WERI-Rb-1 (cell line): ENCODE measurements around the gene GLUL.

Experiments
- DNase-seq: peaks from one replicate; pipeline ENCODE4 v3.0.0-alpha.2; 2020
- H3K27ac ChIP-seq: fragments of 250-450 bp; sonication (Bioruptor Pico); 2 replicates; pipeline ENCODE4 v1.5.1; 2020; ENCODE audit warnings: mild to moderate bottlenecking, moderate library complexity
- H3K27me3 ChIP-seq: fragments of 250-450 bp; sonication (Bioruptor Pico); 2 replicates; pipeline ENCODE4 v1.5.1; 2021; ENCODE audit warnings: mild to moderate bottlenecking, low read depth, moderate library complexity; ENCODE audit not compliant: insufficient read depth, severe bottlenecking
- H3K36me3 ChIP-seq: fragments of 250-450 bp; sonication (Bioruptor Pico); 2 replicates; pipeline ENCODE4 v1.5.1; 2020; ENCODE audit warnings: mild to moderate bottlenecking, moderate library complexity
- H3K4me3 ChIP-seq: 2 replicates; pipeline ENCODE4 v1.5.1; 2011; ENCODE audit warnings: low read depth, mild to moderate bottlenecking, control low read depth, low read length
- H3K9me3 ChIP-seq: fragments of 250-450 bp; sonication (Bioruptor Pico); 2 replicates; pipeline ENCODE4 v1.5.1; 2021; ENCODE audit warnings: mild to moderate bottlenecking, moderate library complexity; ENCODE audit not compliant: severe bottlenecking
- TF ChIP-seq, protein P1 (sequence below): IDR thresholded peaks from 2 replicates; pipeline ENCODE4 v1.5.1; 2011; ENCODE audit warnings: low read depth, mild to moderate bottlenecking, control low read depth, inconsistent platforms, low read length

GLUL gene

DNA sequence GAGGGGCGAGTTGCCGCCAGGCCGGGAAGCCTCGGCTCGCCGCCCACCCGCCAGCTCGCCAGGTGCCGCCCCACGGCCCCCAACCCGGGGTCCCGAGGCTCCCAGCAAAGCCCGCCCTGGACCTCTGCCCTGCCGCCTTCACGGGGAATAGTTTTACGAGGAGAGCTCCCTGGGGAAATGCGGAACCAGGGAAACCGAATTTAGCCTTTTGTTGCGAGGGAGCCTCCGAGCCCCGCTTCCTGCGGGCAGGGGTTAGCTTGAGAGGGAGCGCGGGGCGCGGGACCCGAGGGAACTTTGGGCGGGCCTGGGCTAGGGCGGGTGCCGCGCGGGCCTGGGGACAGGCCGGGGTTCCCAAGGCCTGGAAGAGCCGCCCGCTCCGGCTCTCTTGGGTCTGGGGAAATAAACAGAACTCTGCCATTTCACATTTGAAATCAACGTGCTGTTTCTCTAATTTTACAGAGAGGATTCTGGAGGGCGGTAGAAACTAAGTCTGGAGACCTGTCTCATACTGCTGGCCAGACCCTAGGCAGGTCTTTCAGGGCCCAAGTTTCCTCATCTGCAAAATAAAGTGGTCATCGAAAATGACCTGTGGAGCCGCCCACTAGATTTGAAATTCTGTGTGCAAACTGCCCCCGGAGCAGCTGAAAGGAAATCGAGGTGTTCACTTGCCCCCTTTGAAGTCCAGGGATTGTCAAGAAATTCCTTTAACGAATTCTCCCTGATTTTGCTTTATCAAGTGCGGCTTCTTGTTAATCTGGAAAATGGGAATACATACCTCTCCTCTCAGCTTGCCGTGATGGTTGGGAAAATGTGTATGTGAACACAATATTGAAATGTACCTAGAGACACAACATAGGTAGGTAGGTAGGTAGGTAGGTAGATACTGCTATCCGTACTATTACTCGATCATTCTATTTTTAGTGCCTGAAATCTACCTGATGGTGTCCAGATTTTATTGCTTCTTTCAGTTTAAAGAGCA is 749 bp upstream of the GLUL start:
- no peaks in the 10 kb centered on the region for H3K27me3 ChIP-seq
- DNase-seq = no peak
- H3K4me3 ChIP-seq = peak overlapping the region; percentile 77
- TF ChIP-seq, protein P1, sequence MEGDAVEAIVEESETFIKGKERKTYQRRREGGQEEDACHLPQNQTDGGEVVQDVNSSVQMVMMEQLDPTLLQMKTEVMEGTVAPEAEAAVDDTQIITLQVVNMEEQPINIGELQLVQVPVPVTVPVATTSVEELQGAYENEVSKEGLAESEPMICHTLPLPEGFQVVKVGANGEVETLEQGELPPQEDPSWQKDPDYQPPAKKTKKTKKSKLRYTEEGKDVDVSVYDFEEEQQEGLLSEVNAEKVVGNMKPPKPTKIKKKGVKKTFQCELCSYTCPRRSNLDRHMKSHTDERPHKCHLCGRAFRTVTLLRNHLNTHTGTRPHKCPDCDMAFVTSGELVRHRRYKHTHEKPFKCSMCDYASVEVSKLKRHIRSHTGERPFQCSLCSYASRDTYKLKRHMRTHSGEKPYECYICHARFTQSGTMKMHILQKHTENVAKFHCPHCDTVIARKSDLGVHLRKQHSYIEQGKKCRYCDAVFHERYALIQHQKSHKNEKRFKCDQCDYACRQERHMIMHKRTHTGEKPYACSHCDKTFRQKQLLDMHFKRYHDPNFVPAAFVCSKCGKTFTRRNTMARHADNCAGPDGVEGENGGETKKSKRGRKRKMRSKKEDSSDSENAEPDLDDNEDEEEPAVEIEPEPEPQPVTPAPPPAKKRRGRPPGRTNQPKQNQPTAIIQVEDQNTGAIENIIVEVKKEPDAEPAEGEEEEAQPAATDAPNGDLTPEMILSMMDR = no peak
- H3K36me3 ChIP-seq = peaks cover 11% of the 10 kb centered on the region
- H3K9me3 ChIP-seq = no peaks in the 10 kb centered on the region
- peak overlapping the region; percentile 82 for H3K27ac ChIP-seq

DNA sequence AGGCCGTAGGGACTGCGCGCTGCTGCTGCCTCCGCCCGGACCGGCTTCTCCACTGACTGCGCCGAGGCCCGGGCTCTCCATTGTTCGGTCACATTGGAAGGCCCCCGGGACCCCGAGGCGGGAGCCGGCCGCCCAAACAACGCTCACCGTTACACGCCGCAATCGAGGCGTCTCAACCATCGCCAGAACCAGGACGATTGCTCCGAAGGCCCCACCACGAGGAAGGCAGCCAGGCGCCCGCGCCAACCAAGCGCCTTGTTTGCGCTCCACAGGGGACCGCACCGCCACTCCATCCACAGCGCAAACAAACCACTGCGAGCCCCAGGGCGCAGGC is 595 bp downstream of the GLUL start:
- H3K36me3 ChIP-seq = peaks cover 20% of the 10 kb centered on the region
- H3K4me3 ChIP-seq = peak overlapping the region; percentile 77
- H3K27ac ChIP-seq = peak overlapping the region; percentile 82
- DNase-seq = no peak
- no peaks in the 10 kb centered on the region for H3K9me3 ChIP-seq
- TF ChIP-seq, protein P1 = no peak
- H3K27me3 ChIP-seq = no peaks in the 10 kb centered on the region

DNA sequence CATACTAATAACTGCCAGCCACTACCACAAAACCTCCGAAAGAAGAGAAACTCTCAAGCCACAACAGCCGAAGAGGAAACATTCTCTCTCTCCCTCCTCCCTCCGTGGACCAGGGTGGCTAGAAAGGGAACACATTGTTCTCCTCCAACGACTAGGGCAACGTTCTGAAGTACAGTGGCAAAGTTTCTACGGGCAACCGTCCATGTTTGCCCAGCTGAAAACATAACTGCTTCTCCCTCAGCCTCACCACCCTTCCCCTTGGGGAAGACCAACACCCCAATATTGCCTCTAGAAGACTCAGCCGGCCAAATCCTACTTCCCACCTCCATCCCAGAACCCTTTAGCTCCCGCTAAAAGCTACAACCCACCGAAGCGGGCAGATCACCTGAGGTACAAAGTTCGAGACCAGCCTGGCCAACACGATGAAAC is 2.0 kb downstream of the GLUL start:
- peaks cover 24% of the 10 kb centered on the region for H3K36me3 ChIP-seq
- H3K27me3 ChIP-seq = no peaks in the 10 kb centered on the region

DNA sequence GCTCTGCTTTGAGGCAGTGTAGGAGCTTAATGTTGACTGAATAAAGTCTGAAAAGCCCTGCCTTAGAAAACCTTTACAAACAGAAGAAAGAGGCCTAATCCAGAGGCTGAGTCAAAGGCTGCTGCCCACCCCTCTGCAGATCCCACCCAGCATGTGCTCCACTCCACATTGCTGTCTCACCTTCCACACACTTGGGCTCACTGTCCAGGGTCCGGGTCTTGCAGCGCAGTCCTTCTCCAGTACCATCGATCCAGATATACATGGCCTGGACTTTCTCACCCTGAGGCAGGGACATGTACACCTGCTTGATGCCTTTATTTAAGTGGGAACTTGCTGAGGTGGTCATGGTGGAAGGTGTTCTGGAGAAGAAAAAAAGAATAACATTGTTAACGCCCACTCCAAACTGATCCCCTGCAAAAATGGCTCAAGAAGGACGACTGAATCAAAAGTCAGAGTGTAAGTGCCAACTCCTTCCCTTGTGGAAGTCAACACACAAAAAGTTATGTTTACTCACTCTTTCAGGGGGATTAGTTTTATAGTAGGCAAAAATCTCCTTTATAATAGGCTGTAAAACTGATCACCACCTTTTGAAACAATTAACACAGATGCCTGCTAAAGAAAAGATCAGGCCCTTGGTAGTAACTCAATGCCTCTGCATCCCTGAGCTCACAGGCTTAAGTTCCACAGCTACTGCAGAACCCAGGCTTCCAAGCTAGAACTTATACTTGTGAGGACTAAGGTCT is 3.0 kb downstream of the GLUL start:
- Histone ChIP-seq H3K27ac (no peak overlapping the region), H3K27me3 (no peaks in the 10 kb centered on the region), H3K9me3 (no peaks in the 10 kb centered on the region), H3K4me3 (no peak overlapping the region), H3K36me3 (peaks cover 24% of the 10 kb centered on the region)
- no peak for DNase-seq
- TF ChIP-seq, protein P1 = no peak

More for the DNA sequence above, 2.0 kb downstream of the GLUL start:
- DNase-seq = no peak
- Histone ChIP-seq H3K9me3 (no peaks in the 10 kb centered on the region), H3K27ac (no peak overlapping the region), H3K4me3 (peak overlapping the region; percentile 77; the same call in 1 of the 2 replicates)
- TF ChIP-seq, protein P1 = no peak

DNA sequence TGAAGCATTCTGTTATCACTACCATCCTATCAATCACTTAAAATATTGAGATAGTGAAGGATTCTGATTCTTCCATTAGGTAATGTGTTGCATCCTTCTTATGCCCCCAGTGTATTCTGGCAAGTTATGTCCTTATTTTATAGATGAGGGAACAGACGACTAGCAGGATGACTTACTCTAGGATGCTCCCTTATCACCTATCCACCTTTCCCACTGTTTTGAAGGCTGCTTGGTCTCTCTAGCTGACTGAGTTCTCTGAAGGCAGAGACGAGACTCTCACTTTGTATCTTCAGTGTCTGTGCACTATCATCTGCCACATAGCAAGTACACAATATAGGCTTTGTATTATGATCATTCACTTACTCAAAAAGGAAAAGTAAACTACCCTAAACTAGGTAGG is 4.0 kb downstream of the GLUL start:
- no peak overlapping the region for H3K27ac ChIP-seq
- no peak for DNase-seq
- no peak overlapping the region for H3K4me3 ChIP-seq
- no peaks in the 10 kb centered on the region for H3K9me3 ChIP-seq
- TF ChIP-seq, protein P1 = no peak
- peaks cover 24% of the 10 kb centered on the region for H3K36me3 ChIP-seq
- no peaks in the 10 kb centered on the region for H3K27me3 ChIP-seq
